Sigmoid colon (tissue), 7 donors: ENCODE results near the gene TEX264. TPM values are rescaled to one million over a fixed set of nuclear protein-coding genes. Genes with fewer than 3 reads are reported as not detected.

Source experiments
- DNase-seq: peaks from one replicate; pipeline ENCODE4 v3.0.0-alpha.2; 2019
- H3K27ac ChIP-seq, 4 donors: fragments of 200-600 bp; sonication (generic); one replicate each; pipeline ENCODE4 v1.5.1; 2016 to 2019; ENCODE audit warnings: mild to moderate bottlenecking in 1 of 4
- H3K27me3 ChIP-seq, 3 donors: fragments of 200-600 bp; sonication (generic); one replicate each; pipeline ENCODE4 v1.5.1; 2019; ENCODE audit warnings: mild to moderate bottlenecking in 1 of 3
- H3K36me3 ChIP-seq, 4 donors: fragments of 200-600 bp; sonication (generic); one replicate each; pipeline ENCODE4 v1.5.1; 2016 to 2019
- H3K4me1 ChIP-seq, 4 donors: fragments of 200-600 bp; sonication (generic); one replicate each; pipeline ENCODE4 v1.5.1; 2017 to 2019
- H3K4me3 ChIP-seq, 4 donors: fragments of 200-600 bp; sonication (generic); one replicate each; pipeline ENCODE4 v1.5.1; 2017 to 2019; ENCODE audit warnings: mild to moderate bottlenecking in 2 of 4, moderate library complexity in 1 of 4
- H3K9me3 ChIP-seq, 4 donors: fragments of 200-600 bp in 3 of 4; sonication (generic) in 3 of 4; one replicate each; pipeline versions ENCODE4 v1.5.1 to v1.6.1; 2013 to 2019
- CTCF ChIP-seq, 4 experiments: fragments of 450-650 bp in 3 of 4; fragments of 200-600 bp in 1 of 4; IDR thresholded peaks; one replicate each; pipeline ENCODE4 v1.5.1; 2016 to 2019; ENCODE audit warnings: antibody characterized with exemption in 4 of 4, mild to moderate bottlenecking in 3 of 4, moderate library complexity in 2 of 4
- EP300 ChIP-seq, 4 donors: sonication (generic); formaldehyde crosslinking; IDR thresholded peaks; one replicate each; pipeline ENCODE4 v1.6.1; 2017; ENCODE audit warnings: antibody characterized with exemption in 4 of 4
- POLR2A ChIP-seq, 2 donors: fragments of 450-650 bp; IDR thresholded peaks; one replicate each; pipeline ENCODE4 v1.6.1; 2016; ENCODE audit warnings: antibody characterized with exemption in 2 of 2, mild to moderate bottlenecking in 2 of 2, moderate library complexity in 2 of 2
- POLR2AphosphoS5 ChIP-seq, 4 donors: sonication (generic); formaldehyde crosslinking; IDR thresholded peaks; one replicate each; pipeline ENCODE4 v1.6.1; 2017; ENCODE audit warnings: antibody characterized with exemption in 4 of 4
- WGBS, 2 donors: extraction: QIAGEN DNeasy Blood & Tissue Kit; methylation state at CpG; one replicate each; pipeline ENCODE4 v1.1.7; 2013; 5-methylcytosine and 5-hydroxymethylcytosine counted together
- intact Hi-C: fragments of 100-400 bp; cut with DNase I; formaldehyde crosslinking; loops from one replicate; pipeline ENCODE4 v1.15.1; 2023
- polyA plus RNA-seq, 3 donors: library from polyadenylated mRNA; stranded (reverse); fragments of 200-250 nt; gene quantifications; one replicate each; pipeline ENCODE4 v1.2.3, GENCODE V29; 2013
- total RNA-seq, 4 donors: library from RNA; depleted of rRNA; stranded (reverse); fragments of >200 nt; gene quantifications; one replicate each; pipeline ENCODE4 v1.1.0, GENCODE V29; 2016
- donor health status: healthy with polysubstance abuse.
- donor health status: Bipolar disorder and iron deficiency.
- donor health status: healthy.

TEX264 gene
- total and polyA plus RNA-seq, 7 donors = 23.4 to 79.7 (median 69.3) TPM

DNA sequence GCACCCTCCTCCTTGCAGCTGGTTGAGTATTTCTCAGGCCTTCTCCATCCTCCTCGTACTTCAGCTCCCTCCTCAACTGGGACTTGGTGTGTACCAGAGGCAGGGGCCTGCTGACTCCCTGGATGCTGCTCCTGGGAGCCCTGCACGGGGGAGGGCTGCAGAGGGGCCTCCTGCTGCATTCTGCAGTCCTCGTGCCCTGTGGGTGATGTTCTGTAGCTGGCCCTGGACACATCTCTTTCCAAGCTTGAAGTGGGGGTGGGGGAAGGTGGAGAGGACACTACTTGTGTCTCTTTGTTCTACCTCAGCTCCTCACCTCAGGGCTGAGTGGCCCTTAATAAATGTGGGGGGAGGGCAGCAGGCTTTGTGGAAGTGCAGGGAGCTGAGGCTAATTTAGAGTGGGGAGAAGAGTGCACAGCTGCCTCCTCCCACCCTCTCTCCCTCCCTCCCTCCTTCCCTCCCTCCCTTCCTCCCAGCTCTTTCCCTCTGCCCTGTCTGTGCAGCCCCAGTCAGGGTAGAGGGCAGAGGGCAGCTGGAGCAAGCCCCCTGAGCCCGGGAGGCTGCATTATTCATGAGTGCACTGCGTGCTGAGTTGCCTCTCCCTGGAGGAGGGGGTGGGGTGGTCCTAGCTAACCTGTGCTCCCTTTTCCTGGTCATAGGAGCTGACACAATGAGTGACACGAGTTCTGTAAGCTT lies 32.2 kb downstream of the TEX264 start:
- H3K9me3 ChIP-seq = no peaks in the 10 kb centered on the region
- peaks cover 26 to 69% (median 43%) of the 10 kb centered on the region in 4 donors for H3K36me3 ChIP-seq
- TF ChIP-seq POLR2A (IDR thresholded peaks at IDR 0.05) (no peak), EP300 (IDR thresholded peaks at IDR 0.05) (no peak), CTCF (IDR thresholded peaks at IDR 0.05) (no peak), POLR2AphosphoS5 (IDR thresholded peaks at IDR 0.05) (no peak)
- peaks cover 0 to 2% (median 0%) of the 10 kb centered on the region in 3 donors for H3K27me3 ChIP-seq
- 66 to 73% methylated on average over 6 of the region's 6 CpGs for WGBS, 2 donors
- H3K27ac ChIP-seq = no peak overlapping the region
- no peak overlapping the region for H3K4me3 ChIP-seq
- intact Hi-C loops = no loop called here
- H3K4me1 ChIP-seq = peaks cover 0 to 9% (median 6%) of the 10 kb centered on the region in 4 donors
- peak; percentile 27 for DNase-seq

- no peak overlapping the region for H3K27ac ChIP-seq
These were observed 32.9 kb downstream of the TEX264 start for GRCh38 chr3:51703761-51704510.

GRCh38 chr3:51704511-51704950 lies 33.5 kb downstream of the TEX264 start:
- peaks cover 20 to 56% (median 37%) of the 10 kb centered on the region in 4 donors for H3K36me3 ChIP-seq
- H3K9me3 ChIP-seq = no peaks in the 10 kb centered on the region
- peak; percentile 52 for DNase-seq
- H3K4me1 ChIP-seq = peaks cover 0 to 9% (median 6%) of the 10 kb centered on the region in 4 donors
- peaks cover 0 to 2% (median 0%) of the 10 kb centered on the region in 3 donors for H3K27me3 ChIP-seq
- TF ChIP-seq POLR2AphosphoS5 (IDR thresholded peaks at IDR 0.05) (no peak), EP300 (IDR thresholded peaks at IDR 0.05) (no peak), POLR2A (IDR thresholded peaks at IDR 0.05) (no peak), CTCF (IDR thresholded peaks at IDR 0.05) (no peak)
- H3K27ac ChIP-seq = no peak overlapping the region
- intact Hi-C loops = no loop called here
- H3K4me3 ChIP-seq = no peak overlapping the region
- WGBS, 2 donors = 87 to 93% methylated on average over 4 of the region's 4 CpGs

More at GRCh38 chr3:51703761-51704510, 32.9 kb downstream of the TEX264 start:
- peaks cover 0 to 9% (median 6%) of the 10 kb centered on the region in 4 donors for H3K4me1 ChIP-seq
- H3K4me3 ChIP-seq = no peak overlapping the region
- DNase-seq = peak; percentile 44
- H3K27me3 ChIP-seq = peaks cover 0 to 2% (median 0%) of the 10 kb centered on the region in 3 donors
- intact Hi-C loops = no loop called here
- peaks cover 26 to 62% (median 42%) of the 10 kb centered on the region in 4 donors for H3K36me3 ChIP-seq
- H3K9me3 ChIP-seq = no peaks in the 10 kb centered on the region
- TF ChIP-seq POLR2A (IDR thresholded peaks at IDR 0.05) (no peak), CTCF (IDR thresholded peaks at IDR 0.05) (no peak), EP300 (IDR thresholded peaks at IDR 0.05) (no peak), POLR2AphosphoS5 (IDR thresholded peaks at IDR 0.05) (no peak)
- 82 to 87% methylated on average over 12 of the region's 12 CpGs for WGBS, 2 donors

GRCh38 chr3:51705276-51706020 lies 34.4 kb downstream of the TEX264 start:
- Histone ChIP-seq H3K27me3 (peaks cover 0 to 2% (median 0%) of the 10 kb centered on the region in 3 donors), H3K36me3 (peaks cover 11 to 47% (median 28%) of the 10 kb centered on the region in 4 donors), H3K27ac (no peak overlapping the region), H3K9me3 (no peaks in the 10 kb centered on the region), H3K4me1 (peaks cover 0 to 9% (median 6%) of the 10 kb centered on the region in 4 donors), H3K4me3 (no peak overlapping the region)
- WGBS, 2 donors = 91 to 92% methylated on average over 8 of the region's 8 CpGs
- intact Hi-C loops = no loop called here
- TF ChIP-seq EP300 (IDR thresholded peaks at IDR 0.05) (no peak), POLR2A (IDR thresholded peaks at IDR 0.05) (no peak), CTCF (IDR thresholded peaks at IDR 0.05) (no peak), POLR2AphosphoS5 (IDR thresholded peaks at IDR 0.05) (no peak)
- DNase-seq = no peak
